HepG2 (cell line): Measurements from ENCODE around the gene NRDC. TPM values are rescaled to one million over a fixed set of nuclear protein-coding genes. Genes with fewer than 3 reads are reported as not detected.

Experiments used
- ATAC-seq: fragments of 200-7000 bp; cut with Tn5 transposase; 3 replicates; pipeline ENCODE4 v1.9.1; 2020; ENCODE audit warnings: mild to moderate bottlenecking, moderate library complexity
- BruUV-seq: library from RNA; stranded (reverse); fragments of 400-500 nt; replicated peaks from 2 replicates; lab custom pipeline; 2021; lab: Mats Ljungman, UMichigan
- CTCF ChIA-PET: fragments of 300-600 bp; formaldehyde crosslinking; extraction: SDS; loops from one replicate; lab custom pipeline; 2021; ENCODE audit warnings: low total read pairs, inconsistent platforms, low intra/inter-chr PET ratio; lab: Yijun Ruan, JAX
- POLR2A ChIA-PET: fragments of 350-600 bp; sonication (Branson Sonifier 250); formaldehyde crosslinking; loops from one replicate; lab custom pipeline; 2020; ENCODE audit warnings: antibody characterized with exemption, inconsistent platforms; lab: Yijun Ruan, JAX
- DNase-seq: peaks from one replicate; pipeline ENCODE4 v3.0.0-alpha.2; 2015; ENCODE audit warnings: low spot score
- FAIRE-seq: peaks from 3 replicates; lab custom pipeline; 2011; peaks lifted over from hg19 to GRCh38; lab: Jason Lieb, UNC
- H2AFZ ChIP-seq: one replicate; pipeline ENCODE4 v1.6.1; 2011; ENCODE audit warnings: low read length, inconsistent platforms
- H3K27ac ChIP-seq: fragments of 300-600 bp; 3 replicates; pipeline ENCODE4 v1.8.0; 2011; ENCODE audit warnings: mixed run types, mild to moderate bottlenecking, mixed read lengths, low read length, inconsistent platforms; ENCODE audit not compliant: insufficient read depth; ENCODE audit errors: extremely low read length
- H3K27me3 ChIP-seq, 2 experiments: fragments of 200-600 bp in 1 of 2; 2 replicates in 1 of 2; 3 replicates in 1 of 2; pipeline versions ENCODE4 v1.6.0 to v1.8.0; 2011; ENCODE audit warnings: low read length in 2 of 2, mild to moderate bottlenecking in 2 of 2, moderate library complexity in 2 of 2, inconsistent platforms in 1 of 2; ENCODE audit not compliant: insufficient read depth in 2 of 2, control insufficient read depth in 1 of 2
- H3K36me3 ChIP-seq, 2 experiments: fragments of 200-600 bp in 1 of 2; replicated peaks in 1 of 2; 2 replicates in 1 of 2; 3 replicates in 1 of 2; pipeline versions ENCODE4 v1.5.1 to v1.8.0; 2011; ENCODE audit warnings: low read length in 2 of 2, inconsistent platforms in 1 of 2; ENCODE audit not compliant: insufficient read depth in 2 of 2, control insufficient read depth in 1 of 2
- H3K4me1 ChIP-seq: 2 replicates; pipeline ENCODE4 v1.5.1; 2012; ENCODE audit warnings: low read length, inconsistent platforms; ENCODE audit not compliant: insufficient read depth
- H3K4me2 ChIP-seq: 2 replicates; pipeline ENCODE4 v1.6.0; 2011; ENCODE audit warnings: low read depth, low read length, inconsistent platforms
- H3K4me3 ChIP-seq, 3 experiments: fragments of 200-600 bp in 1 of 3; sonication (generic), shearing (Covaris generic) in 1 of 3; replicated peaks in 1 of 3; 2 replicates each; pipeline ENCODE4 v1.5.1; 2011 to 2016; ENCODE audit warnings: low read length in 3 of 3, inconsistent platforms in 2 of 3, low read depth in 2 of 3, mild to moderate bottlenecking in 2 of 3, control low read depth in 1 of 3, mixed read lengths in 1 of 3; ENCODE audit not compliant: insufficient read depth in 1 of 3
- H3K79me2 ChIP-seq: one replicate; pipeline ENCODE4 v1.6.1; 2011; ENCODE audit warnings: low read length, inconsistent platforms; ENCODE audit not compliant: insufficient read depth
- H3K9ac ChIP-seq: 2 replicates; pipeline ENCODE4 v1.6.0; 2011; ENCODE audit warnings: mild to moderate bottlenecking, low read depth, low read length, inconsistent platforms; ENCODE audit not compliant: insufficient read depth
- H3K9me3 ChIP-seq: 2 replicates; pipeline ENCODE4 v1.5.1; 2012; ENCODE audit warnings: mild to moderate bottlenecking, low read length
- H4K20me1 ChIP-seq: 2 replicates; pipeline ENCODE4 v1.6.0; 2011; ENCODE audit warnings: inconsistent platforms, mild to moderate bottlenecking, low read length, moderate library complexity; ENCODE audit not compliant: insufficient read depth
- ELF3 ChIP-seq: IDR thresholded peaks from 2 replicates; pipeline ENCODE4 v1.6.1; 2016; ENCODE audit warnings: missing genetic modification reagents, missing compliant biosample characterization
- HOXA7 ChIP-seq: sonication (generic); formaldehyde crosslinking; IDR thresholded peaks from 2 replicates; pipeline ENCODE4 v1.8.1; 2022; ENCODE audit warnings: mild to moderate bottlenecking, missing genetic modification reagents, moderate library complexity
- JUNB ChIP-seq: sonication (generic); formaldehyde crosslinking; IDR thresholded peaks from 2 replicates; pipeline ENCODE4 v1.8.0; 2022; ENCODE audit warnings: missing genetic modification reagents, mild to moderate bottlenecking, borderline replicate concordance
- NFE2L2 ChIP-seq: fragments of 150-350 bp; IDR thresholded peaks from 2 replicates; pipeline ENCODE4 v1.6.1; 2014; ENCODE audit warnings: low read length
- PCBP2 ChIP-seq: fragments of 200-400 bp; formaldehyde crosslinking; optimal IDR thresholded peaks from 2 replicates; pipeline ENCODE3; 2018; ENCODE audit warnings: low read length, low read depth; ENCODE audit not compliant: poor library complexity, severe bottlenecking
- PHF5A ChIP-seq: IDR thresholded peaks from one replicate; pipeline ENCODE4 v1.6.1; 2018; ENCODE audit warnings: low read depth, missing genetic modification reagents; ENCODE audit not compliant: unreplicated experiment
- ZFP36L1 ChIP-seq: sonication (generic); formaldehyde crosslinking; IDR thresholded peaks from 2 replicates; pipeline ENCODE4 v1.8.0; 2022; ENCODE audit warnings: mild to moderate bottlenecking, missing genetic modification reagents, moderate library complexity
- ZNF383 ChIP-seq: sonication (generic); formaldehyde crosslinking; IDR thresholded peaks from 2 replicates; pipeline ENCODE4 v1.4.0; 2020; ENCODE audit warnings: missing genetic modification reagents, mild to moderate bottlenecking, borderline replicate concordance
- ZNF629 ChIP-seq: sonication (generic); formaldehyde crosslinking; conservative IDR thresholded peaks from 2 replicates; pipeline ENCODE4 v1.5.0; 2020; ENCODE audit warnings: missing genetic modification reagents
- ZNF761 ChIP-seq: sonication (generic); formaldehyde crosslinking; conservative IDR thresholded peaks from 2 replicates; pipeline ENCODE4 v1.4.0; 2020; ENCODE audit warnings: mild to moderate bottlenecking, missing genetic modification reagents
- WGBS: methylation state at CpG from one replicate; pipeline ENCODE4 v1.1.6; 2017; ENCODE audit warnings: low lambda C conversion rate; 5-methylcytosine and 5-hydroxymethylcytosine counted together
- in situ Hi-C: cut with HindIII; loops from 2 replicates; pipeline ENCODE4 v1.10.0; 2017; ENCODE audit warnings: low pct_unique_long_range_greater_than_20kb; ENCODE audit not compliant: extremely low pct_ligation_motif_present
- intact Hi-C: fragments of 100-400 bp; cut with micrococcal nuclease; formaldehyde crosslinking; loops from one replicate; pipeline ENCODE4 v1.10.0; 2022; ENCODE audit not compliant: unreplicated experiment
- polyA plus RNA-seq, 8 experiments: library from polyadenylated mRNA; depleted of rRNA in 3 of 8; stranded (reverse) in 7 of 8; unstranded in 1 of 8; fragments of >200 nt; fragmentation: Illumina TruSeq in 4 of 8; extraction: Trizol in 4 of 8; gene quantifications; 2 replicates each; pipeline versions ENCODE4 v1.2.1 to v1.2.3, GENCODE V29; 2011 to 2016; ENCODE audit warnings: low read depth in 4 of 8, missing spikeins in 1 of 8, mixed read lengths in 1 of 8; ENCODE audit not compliant: insufficient read depth in 1 of 8
- total RNA-seq, 5 experiments: library from RNA; depleted of rRNA; stranded (reverse); fragments of >200 nt; fragmentation: Illumina TruSeq; extraction: Trizol; gene quantifications; 2 replicates each; pipeline ENCODE4 v1.2.3, GENCODE V29; 2016; ENCODE audit warnings: low read depth in 1 of 5
- TF ChIP-seq, protein P1 (sequence below): IDR thresholded peaks from 2 replicates; pipeline ENCODE4 v1.6.1; 2016; ENCODE audit warnings: mild to moderate bottlenecking, missing biosample characterization, missing genetic modification reagents

Gene NRDC
- total and polyA plus RNA-seq, 2 of the 13 experiments (the other 11 are each of a cell fraction or from before 2014, with no cell fraction given) = 57.6 to 64.9 TPM

DNA sequence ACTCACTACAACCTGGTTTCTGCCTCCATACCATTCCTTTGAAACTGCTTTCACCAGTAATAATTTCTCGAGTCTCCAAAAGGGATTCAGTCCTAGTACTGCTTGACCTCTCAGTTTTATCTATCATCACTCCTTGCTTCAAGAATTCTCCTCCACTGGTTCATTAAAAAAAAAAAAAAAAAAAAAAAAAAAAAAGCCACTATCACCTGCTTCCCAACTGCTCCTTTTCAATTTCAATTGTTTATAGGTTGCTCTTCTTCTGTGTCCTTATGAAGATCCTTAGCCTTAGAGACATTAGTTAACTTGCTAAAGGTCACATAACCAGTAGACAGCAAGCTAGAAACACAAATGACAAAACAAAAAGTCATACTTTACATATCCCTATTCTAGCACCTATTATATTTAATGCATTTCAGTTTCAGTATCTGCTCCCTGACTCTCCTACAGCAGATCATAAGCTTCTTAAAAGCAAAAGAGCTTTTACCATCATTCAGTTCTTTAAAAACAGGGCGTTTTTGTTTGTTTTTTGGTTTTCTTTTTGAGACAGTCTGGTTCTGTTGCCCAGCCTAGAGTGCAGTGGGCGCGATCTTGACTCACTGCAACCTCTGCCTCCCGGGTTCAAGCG is 7.1 kb downstream of the NRDC start:
- ATAC-seq (no peak), FAIRE-seq (no peak), DNase-seq (no peak)
- Histone ChIP-seq H4K20me1 (peaks cover 4% of the 10 kb centered on the region; the same call in 1 of the 2 replicates), H3K27me3 (no peaks in the 10 kb centered on the region; a peak in 1 of 5 replicates), H3K36me3 (peaks cover 0 to 6% of the 10 kb centered on the region in 2 experiments; a peak in 1 of 5 replicates), H3K4me3 (no peak overlapping the region), H3K79me2 (peaks cover 84% of the 10 kb centered on the region), H2AFZ (no peak overlapping the region), H3K4me1 (peaks cover 39% of the 10 kb centered on the region), H3K4me2 (no peak overlapping the region), H3K9ac (no peak overlapping the region)
- no TSS peak for BruUV-seq
- ChIA-PET POLR2A (no interaction called here), CTCF (no interaction called here)
- in situ Hi-C loops (no loop called here), intact Hi-C loops (no loop called here)
- WGBS = 97% methylated on average over 6 of the region's 6 CpGs
- TF ChIP-seq JUNB (CRISPR knock-in tag) (no peak), NFE2L2 (no peak), ELF3 (CRISPR knock-in tag) (no peak), ZFP36L1 (no peak), PHF5A (CRISPR knock-in tag) (no peak), HOXA7 (CRISPR knock-in tag) (no peak), ZNF761 (CRISPR knock-in tag) (no peak), ZNF383 (CRISPR knock-in tag) (no peak), PCBP2 (no peak), ZNF629 (CRISPR knock-in tag) (no peak)
- TF ChIP-seq, protein P1, sequence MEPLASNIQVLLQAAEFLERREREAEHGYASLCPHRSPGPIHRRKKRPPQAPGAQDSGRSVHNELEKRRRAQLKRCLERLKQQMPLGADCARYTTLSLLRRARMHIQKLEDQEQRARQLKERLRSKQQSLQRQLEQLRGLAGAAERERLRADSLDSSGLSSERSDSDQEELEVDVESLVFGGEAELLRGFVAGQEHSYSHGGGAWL (CRISPR knock-in tag) = no peak
- TF ChIP-seq, all 625 proteins: peak for 0
- Histone ChIP-seq H3K27ac (no peak overlapping the region), H3K9me3 (no peaks in the 10 kb centered on the region)
